ENCODE data around the gene RNF8.

Gene RNF8

GRCh38 chr6:37362101-37362828, 8.5 kb downstream of the RNF8 start:
- DNase-seq, result no peak

DNA sequence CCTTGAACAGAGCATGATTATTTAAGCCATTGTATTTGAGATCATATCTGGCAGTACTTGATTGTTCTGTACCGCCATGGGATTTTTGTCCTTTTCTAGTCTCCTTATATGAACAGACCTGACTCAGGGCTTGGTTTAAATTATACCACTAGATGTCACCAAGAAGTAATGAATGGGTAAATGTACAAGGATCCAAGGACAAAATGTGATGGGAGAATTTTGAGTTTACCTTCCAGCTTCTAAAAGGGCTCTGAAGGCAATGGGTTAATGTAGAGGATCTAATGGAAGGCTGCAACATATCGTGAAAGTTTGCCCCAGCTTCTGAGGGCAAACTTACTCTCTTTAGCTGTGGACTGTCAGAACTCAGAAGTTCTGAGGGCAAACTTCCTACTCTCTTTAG, 12.0 kb downstream of the RNF8 start:
- no peak for DNase-seq

DNA sequence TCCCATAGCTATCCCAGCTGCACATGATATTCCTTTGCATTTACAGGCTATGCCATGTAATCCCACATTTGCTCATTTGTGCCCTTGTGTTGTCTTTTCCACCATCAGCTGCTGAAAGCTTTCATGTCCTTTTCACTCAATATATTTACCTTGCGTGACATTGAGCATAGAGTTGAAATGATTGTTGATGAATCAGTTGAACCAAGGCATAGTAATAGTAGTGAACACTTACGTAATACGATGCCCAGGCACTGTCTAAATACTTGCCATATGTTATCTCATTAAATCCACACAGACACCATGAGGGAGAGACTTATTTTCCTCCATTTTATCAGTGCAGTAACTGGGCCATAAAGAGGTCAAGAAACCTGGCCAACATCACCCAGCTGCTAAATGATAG, 13.1 kb downstream of the RNF8 start:
- DNase-seq, result no peak

GRCh38 chr6:37368961-37369320, 15.2 kb downstream of the RNF8 start:
- DNase-seq, result no peak

- no peak for DNase-seq
These were observed 15.8 kb downstream of the RNF8 start for GRCh38 chr6:37369321-37370201.

DNA sequence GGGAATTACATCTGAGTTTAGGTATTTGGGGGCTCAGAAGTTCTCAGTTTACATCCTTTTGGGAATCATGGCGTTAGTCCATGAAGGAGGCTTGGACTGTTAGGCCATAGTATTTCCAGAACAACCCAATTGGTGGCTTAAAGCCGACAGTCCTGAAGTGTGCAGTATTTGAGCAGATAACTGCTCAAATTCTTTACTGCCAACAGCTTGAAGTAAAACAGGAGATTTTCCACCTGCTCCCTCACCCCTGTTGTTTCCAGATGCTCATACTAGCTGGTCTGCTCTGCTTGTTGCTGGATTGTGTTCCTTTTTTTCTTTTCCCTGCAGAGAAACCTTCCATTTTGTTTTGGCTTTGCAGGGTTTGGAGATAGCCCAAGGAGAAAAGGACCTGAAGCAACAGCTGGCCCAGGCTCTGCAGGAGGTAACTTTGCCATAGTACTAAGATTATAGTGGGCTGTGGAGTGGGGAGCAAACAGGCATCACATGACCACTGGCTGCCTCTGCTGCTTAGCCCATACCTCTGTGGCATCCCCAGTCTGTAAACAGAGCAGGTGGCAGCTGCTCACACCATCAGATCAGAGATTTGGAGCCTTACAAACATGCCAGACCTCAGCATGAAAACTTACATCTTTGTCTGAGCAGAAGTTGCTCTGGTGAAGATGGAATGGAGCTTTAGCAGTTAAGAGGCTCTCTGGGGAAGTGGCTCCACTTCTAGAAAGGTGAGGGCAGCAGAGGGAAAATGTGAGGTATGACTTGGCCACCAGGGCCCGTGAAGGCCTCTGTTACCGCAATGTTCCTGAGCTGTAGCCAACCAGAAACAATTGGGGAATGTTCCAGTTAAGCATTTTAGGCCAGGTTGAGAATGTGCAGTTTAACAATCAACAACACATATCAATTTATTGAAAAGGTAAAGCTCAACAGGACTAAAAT, 17.6 kb downstream of the RNF8 start:
- no peak for DNase-seq

- no peak for DNase-seq
These were observed 18.3 kb downstream of the RNF8 start for GRCh38 chr6:37372116-37372515.

DNA sequence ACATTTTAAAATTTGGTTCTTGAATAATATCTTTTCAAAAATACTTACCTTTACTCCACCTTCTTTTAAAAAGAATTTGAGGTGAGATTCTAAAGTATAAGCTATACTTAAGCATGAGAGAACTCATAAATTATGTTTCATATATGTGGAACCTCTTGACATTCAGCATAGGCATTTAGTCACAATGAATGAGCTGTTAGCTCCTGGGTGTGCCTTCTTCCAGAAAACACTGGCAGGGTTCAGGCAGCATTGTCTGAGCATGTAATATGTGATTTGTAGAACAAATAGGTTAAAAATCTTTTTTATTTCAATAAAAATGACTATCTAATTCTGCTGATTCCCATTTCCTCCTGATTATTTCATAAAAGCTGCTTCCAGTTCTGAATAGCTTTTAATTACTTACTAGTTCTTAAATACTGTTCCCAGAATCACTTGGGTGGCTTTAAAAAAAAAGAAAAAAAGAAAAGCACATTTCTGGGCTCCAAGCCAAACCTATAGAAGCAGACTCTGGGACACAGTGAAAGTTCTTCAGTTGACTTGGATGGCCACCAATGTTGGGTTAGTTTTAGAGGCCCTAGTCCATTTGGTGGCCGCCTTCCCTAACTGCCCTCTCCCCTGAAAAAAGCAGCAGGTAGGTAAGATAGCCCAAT, 20.2 kb downstream of the RNF8 start:
- no peak for DNase-seq

DNA sequence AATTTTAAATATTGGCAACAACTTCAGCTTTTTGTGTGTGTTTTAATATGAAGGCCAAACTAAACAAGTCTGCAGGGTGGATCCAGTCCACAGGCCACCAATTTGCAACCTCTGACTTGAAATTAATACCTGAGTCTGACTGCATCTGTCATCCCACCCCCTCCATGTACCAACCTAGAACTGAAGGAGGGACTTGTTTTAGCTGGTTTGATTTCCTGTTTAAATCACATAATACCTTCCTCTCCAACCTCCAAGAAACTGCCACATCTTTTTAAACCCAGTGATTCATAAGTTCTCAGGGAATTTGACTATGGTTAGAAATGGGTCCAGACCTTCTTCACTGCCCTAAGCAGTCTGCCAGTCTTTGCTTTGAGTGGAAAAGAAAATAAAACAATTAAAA, 21.6 kb downstream of the RNF8 start:
- no peak for DNase-seq

DNA sequence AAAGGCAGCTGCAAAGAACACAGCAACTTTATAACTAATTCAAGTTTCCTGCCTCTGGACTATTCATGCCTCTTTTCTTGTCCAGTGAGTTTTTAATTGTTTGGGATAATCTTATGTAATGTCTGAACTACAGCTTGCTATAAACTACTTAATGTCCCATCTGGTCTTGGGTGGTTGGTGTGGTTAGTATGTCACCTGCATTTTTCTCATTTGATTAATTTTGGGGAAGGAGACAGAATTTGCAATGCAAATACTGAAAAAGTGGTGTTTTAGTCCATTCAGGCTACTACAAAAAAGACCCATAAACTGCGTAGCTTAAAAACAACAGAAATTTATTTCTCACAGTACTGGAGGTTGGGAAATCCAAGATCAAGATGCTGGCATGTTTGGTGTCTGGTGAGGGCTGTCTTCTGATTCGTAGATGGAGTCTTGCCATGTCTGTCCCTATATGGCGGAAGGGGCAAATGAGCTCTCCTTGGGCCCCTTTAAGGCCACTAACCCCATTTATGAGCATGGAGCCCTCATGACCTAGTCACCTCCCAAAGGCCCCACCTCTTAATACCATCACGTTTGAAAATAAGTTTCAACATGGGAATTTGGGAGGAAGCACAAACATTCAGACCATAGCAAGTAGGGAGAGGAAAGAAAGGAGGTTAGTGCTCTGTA, 22.4 kb downstream of the RNF8 start:
- DNase-seq, result no peak

GRCh38 chr6:37381579-37381978, 27.8 kb downstream of the RNF8 start:
- peak; percentile 4 for DNase-seq

- no peak for DNase-seq
These were observed 29.4 kb downstream of the RNF8 start for GRCh38 chr6:37382994-37383765.

DNA sequence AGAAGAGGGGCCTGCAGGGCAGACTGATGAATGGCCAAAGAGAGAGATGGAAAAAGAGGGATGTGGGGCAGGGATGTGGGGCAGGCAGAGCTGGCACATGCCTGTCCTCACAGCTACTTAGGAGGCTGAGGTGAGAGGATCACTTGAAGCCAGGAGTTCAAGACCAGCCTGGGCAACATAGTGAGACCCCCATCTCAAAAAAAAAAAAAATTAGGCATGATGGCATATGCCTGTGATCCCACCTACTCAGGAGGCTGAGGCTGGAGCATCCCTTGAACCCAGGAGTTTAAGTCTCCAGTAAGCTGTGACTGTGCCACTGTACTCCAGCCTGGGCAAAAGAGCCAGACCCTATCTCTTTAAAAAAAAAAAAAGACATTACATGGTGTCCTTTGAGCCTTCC, 34.8 kb downstream of the RNF8 start:
- DNase-seq, result no peak

- no peak for DNase-seq
These were observed 36.1 kb downstream of the RNF8 start for GRCh38 chr6:37389857-37390256.

GRCh38 chr6:37391120-37391519, 37.3 kb downstream of the RNF8 start:
- DNase-seq, result no peak

DNA sequence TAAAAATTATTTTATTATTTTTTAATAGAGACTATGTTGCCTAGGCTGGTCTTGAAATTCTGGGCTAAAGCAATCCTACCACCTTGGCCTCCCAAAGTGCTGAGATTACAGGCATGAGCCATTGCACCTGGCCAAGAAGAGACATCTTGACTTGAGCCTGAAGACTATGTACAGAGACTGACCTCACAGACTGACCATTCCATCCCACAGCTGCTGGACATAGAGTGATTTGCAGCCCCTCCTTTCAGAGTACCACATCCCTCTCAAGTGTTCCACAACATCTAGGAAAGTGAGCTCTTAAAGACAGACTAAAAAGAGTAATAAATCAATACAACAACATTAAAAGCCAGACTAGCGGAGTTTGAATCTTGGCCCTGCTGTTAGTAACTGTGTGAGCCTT, 39.0 kb downstream of the RNF8 start:
- no peak for DNase-seq

DNA sequence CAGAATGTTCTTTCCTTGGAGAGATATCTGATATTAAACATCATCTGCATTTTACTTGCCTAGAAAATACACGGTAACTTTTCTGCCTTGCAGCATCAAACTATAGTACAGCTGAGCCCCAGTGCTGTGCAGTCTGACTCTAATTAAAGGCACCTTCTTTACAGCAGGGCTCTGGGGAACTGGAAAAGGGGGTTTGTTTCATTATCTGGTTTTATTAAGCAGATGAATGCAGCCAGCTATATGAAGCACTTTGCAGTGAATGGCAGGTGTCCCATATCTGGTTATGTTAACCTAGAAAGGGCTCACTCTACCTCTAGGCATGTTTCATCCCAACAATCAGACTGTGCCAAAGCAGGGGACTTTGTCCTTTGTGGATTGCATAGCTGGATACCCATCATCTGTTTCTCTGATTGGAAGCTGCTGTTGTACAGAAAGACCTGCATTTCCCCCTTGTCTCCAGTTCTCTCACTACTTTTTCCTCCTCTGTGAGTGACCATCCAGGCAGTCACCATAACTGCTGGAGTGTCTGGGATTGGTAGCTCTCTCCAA, 39.7 kb downstream of the RNF8 start:
- DNase-seq, result no peak

- no peak for DNase-seq
These were observed 42.9 kb downstream of the RNF8 start for GRCh38 chr6:37396571-37397180.

DNA sequence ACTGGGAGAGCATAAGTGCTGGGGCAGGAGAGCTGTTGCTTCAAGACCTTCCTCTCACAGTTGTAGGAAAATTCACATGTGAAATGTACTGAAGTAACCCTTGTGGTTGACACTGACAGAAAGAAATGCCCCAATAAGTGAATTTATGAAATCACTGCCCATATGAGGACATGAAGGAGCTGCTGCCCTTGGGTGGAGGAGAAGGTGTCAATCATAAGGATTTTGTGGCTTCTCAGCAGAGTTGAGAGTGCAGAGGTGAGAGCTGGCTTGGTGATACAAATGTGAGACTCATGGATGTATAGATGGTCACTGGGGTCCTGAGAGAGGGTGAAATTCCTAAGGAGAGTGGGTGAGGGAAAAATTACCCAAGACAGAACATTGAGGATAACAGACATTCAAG, 45.3 kb downstream of the RNF8 start:
- no peak for DNase-seq

DNA sequence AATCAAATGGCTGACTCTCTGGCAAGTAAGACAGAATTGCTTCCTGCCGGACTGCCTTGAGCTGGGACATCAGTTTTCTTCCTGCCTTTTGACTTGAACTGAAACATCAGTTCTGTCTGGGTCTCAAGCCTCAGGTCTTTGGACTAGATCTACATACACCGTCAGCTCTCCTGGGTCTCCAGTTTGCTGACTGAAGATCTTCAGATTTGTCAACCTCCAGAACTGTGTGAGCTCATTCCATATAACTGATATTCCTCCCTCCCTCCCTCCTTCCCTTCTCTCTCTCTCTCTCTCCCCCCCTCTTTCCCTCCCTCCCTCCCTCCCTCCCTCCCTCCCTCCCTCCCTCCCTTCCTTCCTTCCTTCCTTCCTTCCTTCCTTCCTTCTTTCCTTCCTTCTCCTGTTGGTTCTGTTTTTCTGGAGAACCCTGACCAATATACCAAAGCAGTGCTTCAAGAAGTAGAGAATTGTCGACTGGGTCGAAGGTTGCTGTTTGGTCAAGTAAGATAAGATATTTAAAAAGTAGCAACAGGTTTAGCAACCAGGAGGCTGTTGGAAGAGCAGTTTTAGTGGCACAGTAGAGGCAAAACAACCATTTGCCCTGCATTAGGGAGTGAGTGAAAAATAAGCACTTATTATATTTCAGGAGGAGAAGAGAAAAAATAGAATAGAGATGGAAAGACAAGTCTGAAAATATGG, 46.2 kb downstream of the RNF8 start:
- DNase-seq, result no peak

All from CD4-positive, alpha-beta T cell treated with Interferon gamma for 1 hour (primary cell).